PC-3 (cell line): ENCODE results near the gene GPR152. TPM values are rescaled to one million over a fixed set of nuclear protein-coding genes. Genes with fewer than 3 reads are reported as not detected.

Experiments used
- ATAC-seq: fragments of 200-7000 bp; cut with Tn5 transposase; 2 replicates; pipeline ENCODE4 v1.9.1; 2020; ENCODE audit warnings: mild to moderate bottlenecking, moderate library complexity
- BruUV-seq: library from RNA; stranded (reverse); fragments of 400-500 nt; replicated peaks from 2 replicates; lab custom pipeline; 2021; lab: Mats Ljungman, UMichigan
- CTCF ChIA-PET: fragments of 300-600 bp; sonication (Branson Sonifier 250); formaldehyde crosslinking; loops from one replicate; lab custom pipeline; 2022; ENCODE audit warnings: antibody characterized with exemption; lab: Charles Lee
- POLR2A ChIA-PET: fragments of 300-600 bp; sonication (Branson Sonifier 250); formaldehyde crosslinking; loops from one replicate; lab custom pipeline; 2022; ENCODE audit warnings: antibody characterized with exemption; ENCODE audit not compliant: unreplicated experiment; lab: Charles Lee
- DNase-seq: peaks from one replicate; pipeline ENCODE4 v3.0.0-alpha.2; 2015
- H2AFZ ChIP-seq: fragments of 300-600 bp; sonication (generic); 2 replicates; pipeline ENCODE4 v1.6.0; 2016; ENCODE audit warnings: antibody characterized with exemption, low read length
- H3F3A ChIP-seq: fragments of 300-600 bp; sonication (generic); one replicate; pipeline ENCODE4 v1.6.0; 2017; ENCODE audit warnings: antibody characterized with exemption, low read length, control low read depth, mild to moderate bottlenecking; ENCODE audit not compliant: unreplicated experiment
- H3K27ac ChIP-seq: fragments of 300-600 bp; sonication (generic); 2 replicates; pipeline ENCODE4 v1.5.1; 2016; ENCODE audit warnings: mild to moderate bottlenecking, low read length
- H3K27me3 ChIP-seq: fragments of 300-600 bp; sonication (generic); 2 replicates; pipeline ENCODE4 v1.6.1; 2016; ENCODE audit warnings: low read length, mixed read lengths
- H3K36me3 ChIP-seq: fragments of 300-600 bp; sonication (generic); 2 replicates; pipeline ENCODE4 v1.6.1; 2016; ENCODE audit warnings: low read depth, mixed run types, low read length, mixed read lengths
- H3K4me1 ChIP-seq: fragments of 300-600 bp; sonication (generic); 2 replicates; pipeline ENCODE4 v1.5.1; 2016; ENCODE audit warnings: low read length; ENCODE audit not compliant: insufficient read depth
- H3K4me2 ChIP-seq: fragments of 300-600 bp; sonication (generic); 2 replicates; pipeline ENCODE4 v1.6.0; 2016; ENCODE audit warnings: low read length
- H3K4me3 ChIP-seq: fragments of 300-600 bp; sonication (generic); 2 replicates; pipeline ENCODE4 v1.5.1; 2016; ENCODE audit warnings: mild to moderate bottlenecking, low read length, mixed read lengths
- H3K79me2 ChIP-seq: fragments of 300-600 bp; sonication (generic); 2 replicates; pipeline ENCODE4 v1.6.1; 2017; ENCODE audit warnings: low read length, mixed read lengths
- H3K9ac ChIP-seq: fragments of 300-600 bp; sonication (generic); 2 replicates; pipeline ENCODE4 v1.6.0; 2016; ENCODE audit warnings: mild to moderate bottlenecking, low read length
- H3K9me2 ChIP-seq: fragments of 300-600 bp; sonication (generic); replicated peaks from 2 replicates; pipeline ENCODE4 v1.6.1; 2016; ENCODE audit warnings: mixed run types, low read length, mixed read lengths
- H3K9me3 ChIP-seq: fragments of 300-600 bp; sonication (generic); 2 replicates; pipeline ENCODE4 v1.6.1; 2016; ENCODE audit warnings: low read length, mixed read lengths
- H4K20me1 ChIP-seq: fragments of 300-600 bp; sonication (generic); 2 replicates; pipeline ENCODE4 v1.6.1; 2016; ENCODE audit warnings: low read length, mixed read lengths
- EZH2 ChIP-seq: fragments of 300-600 bp; sonication (generic); IDR thresholded peaks from one replicate; pipeline ENCODE4 v1.6.1; 2017; ENCODE audit warnings: antibody characterized with exemption, mild to moderate bottlenecking, low read length; ENCODE audit not compliant: unreplicated experiment
- EZH2phosphoT487 ChIP-seq: fragments of 300-600 bp; sonication (generic); IDR thresholded peaks from 2 replicates; pipeline ENCODE4 v1.6.1; 2018; ENCODE audit warnings: mild to moderate bottlenecking, antibody characterized with exemption, low read length, borderline replicate concordance
- intact Hi-C: fragments of 100-400 bp; cut with micrococcal nuclease; formaldehyde crosslinking; loops from 2 replicates; pipeline ENCODE4 v1.9.0; 2023
- total RNA-seq: library from RNA; depleted of rRNA; stranded (reverse); fragments of >200 nt; gene quantifications from 2 replicates; pipeline ENCODE4 v1.2.3, GENCODE V29; 2014
- TF ChIP-seq, protein P1 (sequence below): fragments of 300-600 bp; sonication (generic); conservative IDR thresholded peaks from 2 replicates; pipeline ENCODE4 v1.5.1; 2017; ENCODE audit warnings: antibody characterized with exemption, low read depth, mild to moderate bottlenecking, low read length

The GPR152 gene
- total RNA-seq, 1 experiment from 2014 or later = not detected

DNA sequence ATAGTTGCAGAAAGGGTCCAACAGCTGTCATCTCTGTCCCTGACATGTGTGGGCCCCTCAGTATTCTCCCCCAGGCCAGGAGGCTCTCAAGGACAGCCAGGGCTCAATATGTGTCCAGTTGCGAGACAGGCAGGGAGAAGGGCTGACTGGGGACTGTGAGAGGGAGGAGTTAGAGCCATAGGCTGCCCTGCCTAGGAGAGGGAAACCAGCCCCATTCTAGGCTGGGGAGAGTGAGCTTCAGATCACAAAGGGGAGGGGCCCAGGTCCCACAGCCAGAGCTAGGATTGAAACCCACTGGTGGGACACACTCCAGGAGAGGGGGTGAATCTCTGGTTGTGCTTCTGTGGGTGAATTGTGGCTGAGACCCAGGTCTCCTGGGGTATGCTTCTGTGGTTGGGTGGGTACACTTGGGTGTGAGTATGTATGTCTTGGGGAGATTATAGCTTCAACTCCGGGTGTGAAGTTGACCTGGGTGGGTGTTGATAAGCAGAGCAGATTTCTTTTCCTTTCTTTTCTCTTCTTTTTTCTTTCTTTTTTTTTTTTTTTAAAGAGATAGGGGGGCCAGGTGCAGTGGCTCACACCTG, 39.2 kb downstream of the GPR152 start:
- H3F3A ChIP-seq = no peaks in the 10 kb centered on the region
- POLR2A ChIA-PET = no interaction called here
- no peak overlapping the region for H3K4me2 ChIP-seq
- CTCF ChIA-PET = no interaction called here
- DNase-seq (no peak), ATAC-seq (no peak)
- H3K27me3 ChIP-seq = no peaks in the 10 kb centered on the region
- H3K27ac ChIP-seq = no peak overlapping the region
- no peak overlapping the region for H3K4me3 ChIP-seq
- TF ChIP-seq EZH2phosphoT487 (no peak), EZH2 (no peak)
- TF ChIP-seq, protein P1, sequence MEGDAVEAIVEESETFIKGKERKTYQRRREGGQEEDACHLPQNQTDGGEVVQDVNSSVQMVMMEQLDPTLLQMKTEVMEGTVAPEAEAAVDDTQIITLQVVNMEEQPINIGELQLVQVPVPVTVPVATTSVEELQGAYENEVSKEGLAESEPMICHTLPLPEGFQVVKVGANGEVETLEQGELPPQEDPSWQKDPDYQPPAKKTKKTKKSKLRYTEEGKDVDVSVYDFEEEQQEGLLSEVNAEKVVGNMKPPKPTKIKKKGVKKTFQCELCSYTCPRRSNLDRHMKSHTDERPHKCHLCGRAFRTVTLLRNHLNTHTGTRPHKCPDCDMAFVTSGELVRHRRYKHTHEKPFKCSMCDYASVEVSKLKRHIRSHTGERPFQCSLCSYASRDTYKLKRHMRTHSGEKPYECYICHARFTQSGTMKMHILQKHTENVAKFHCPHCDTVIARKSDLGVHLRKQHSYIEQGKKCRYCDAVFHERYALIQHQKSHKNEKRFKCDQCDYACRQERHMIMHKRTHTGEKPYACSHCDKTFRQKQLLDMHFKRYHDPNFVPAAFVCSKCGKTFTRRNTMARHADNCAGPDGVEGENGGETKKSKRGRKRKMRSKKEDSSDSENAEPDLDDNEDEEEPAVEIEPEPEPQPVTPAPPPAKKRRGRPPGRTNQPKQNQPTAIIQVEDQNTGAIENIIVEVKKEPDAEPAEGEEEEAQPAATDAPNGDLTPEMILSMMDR = no peak
- H3K9ac ChIP-seq = no peak overlapping the region
- H3K9me3 ChIP-seq = no peaks in the 10 kb centered on the region
- no peaks in the 10 kb centered on the region; the same call in 1 of the 2 replicates for H3K4me1 ChIP-seq
- no peaks in the 10 kb centered on the region for H4K20me1 ChIP-seq
- no peaks in the 10 kb centered on the region for H3K79me2 ChIP-seq
- no peaks in the 10 kb centered on the region for H3K9me2 ChIP-seq
- H2AFZ ChIP-seq = no peak overlapping the region
- intact Hi-C loops = no loop called here
- H3K36me3 ChIP-seq = no peaks in the 10 kb centered on the region
- BruUV-seq = no TSS peak

- ATAC-seq (no peak), DNase-seq (no peak)
- CTCF ChIA-PET = no interaction called here
- no TSS peak for BruUV-seq
- Histone ChIP-seq H4K20me1 (no peaks in the 10 kb centered on the region), H3K9ac (no peak overlapping the region), H3K27ac (no peak overlapping the region), H3K4me1 (no peaks in the 10 kb centered on the region; the same call in 1 of the 2 replicates), H3F3A (no peaks in the 10 kb centered on the region), H3K4me3 (no peak overlapping the region), H3K79me2 (no peaks in the 10 kb centered on the region), H3K9me2 (no peaks in the 10 kb centered on the region), H3K36me3 (no peaks in the 10 kb centered on the region), H3K27me3 (no peaks in the 10 kb centered on the region), H2AFZ (no peak overlapping the region), H3K4me2 (no peak overlapping the region), H3K9me3 (no peaks in the 10 kb centered on the region)
- no peak for TF ChIP-seq EZH2phosphoT487
- no peak for TF ChIP-seq EZH2
- TF ChIP-seq, protein P1 = no peak
- POLR2A ChIA-PET = no interaction called here
- intact Hi-C loops = no loop called here
Observed at GRCh38 chr11:67412495-67413179, 39.9 kb downstream of the GPR152 start.

DNA sequence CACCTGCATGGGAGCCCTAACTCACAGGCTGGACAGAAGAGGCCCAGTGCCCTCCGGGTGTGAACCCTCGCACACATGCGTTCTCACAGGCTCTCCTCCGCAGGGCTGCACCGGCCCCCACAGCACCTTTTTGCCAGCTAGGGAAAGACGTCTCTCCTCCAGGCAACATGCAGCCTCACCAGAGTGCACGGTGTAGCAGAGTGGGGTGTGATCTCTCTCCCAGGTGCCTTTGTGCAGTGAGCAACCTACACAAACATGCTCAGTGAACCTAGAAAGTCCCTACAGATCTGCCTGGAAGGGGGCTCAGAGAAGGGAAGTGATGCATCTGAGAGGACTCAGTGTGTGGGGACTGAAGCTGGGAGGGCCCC, 40.8 kb downstream of the GPR152 start:
- H3K9ac ChIP-seq = no peak overlapping the region
- no peaks in the 10 kb centered on the region; the same call in 1 of the 2 replicates for H3K4me1 ChIP-seq
- H3K27me3 ChIP-seq = no peaks in the 10 kb centered on the region
- CTCF ChIA-PET = no interaction called here
- no peaks in the 10 kb centered on the region for H3K9me3 ChIP-seq
- H3K36me3 ChIP-seq = no peaks in the 10 kb centered on the region
- POLR2A ChIA-PET = no interaction called here
- no peak for ATAC-seq
- intact Hi-C loops = no loop called here
- no peak overlapping the region for H2AFZ ChIP-seq
- no TSS peak for BruUV-seq
- no peak overlapping the region for H3K4me2 ChIP-seq
- H3K27ac ChIP-seq = no peak overlapping the region
- no peak overlapping the region for H3K4me3 ChIP-seq
- no peak for DNase-seq
- no peaks in the 10 kb centered on the region for H3K79me2 ChIP-seq
- no peak for TF ChIP-seq EZH2
- no peak for TF ChIP-seq EZH2phosphoT487
- TF ChIP-seq, protein P1 = no peak
- H4K20me1 ChIP-seq = no peaks in the 10 kb centered on the region
- H3F3A ChIP-seq = no peaks in the 10 kb centered on the region
- no peaks in the 10 kb centered on the region for H3K9me2 ChIP-seq
